Stimulated activated memory B cell treated with anti-CD40 and anti-IgM and Interleukin-4, amounts not matched to agents 10 μg/mL and 1 μg/mL and 100 μg/mL, for 72 hours (primary cell): ENCODE measurements around the gene B3GNT9.
A peak's percentile ranks its signal among the peaks of the same experiment; 100 is the strongest.

ENCODE experiments used
- ATAC-seq: fragments of 150-1000 bp; cut with Tn5 transposase; 2 replicates; pipeline ENCODE4 v1.10.0; 2021
- H3K27ac Mint-ChIP-seq: one replicate; pipeline ENCODE4 v1.8.0; 2022; ENCODE audit warnings: mild to moderate bottlenecking, mixed read lengths
- H3K27me3 Mint-ChIP-seq: one replicate; pipeline ENCODE4 v1.8.0; 2022; ENCODE audit warnings: mixed read lengths
- H3K36me3 Mint-ChIP-seq: one replicate; pipeline ENCODE4 v1.8.0; 2022; ENCODE audit warnings: mixed read lengths
- H3K4me1 Mint-ChIP-seq: one replicate; pipeline ENCODE4 v1.8.0; 2022; ENCODE audit warnings: mixed read lengths
- H3K4me3 Mint-ChIP-seq: one replicate; pipeline ENCODE4 v1.8.0; 2022; ENCODE audit warnings: mild to moderate bottlenecking, moderate library complexity, mixed read lengths
- H3K9me3 Mint-ChIP-seq: one replicate; pipeline ENCODE4 v1.8.0; 2022; ENCODE audit warnings: mixed read lengths

The B3GNT9 gene

DNA sequence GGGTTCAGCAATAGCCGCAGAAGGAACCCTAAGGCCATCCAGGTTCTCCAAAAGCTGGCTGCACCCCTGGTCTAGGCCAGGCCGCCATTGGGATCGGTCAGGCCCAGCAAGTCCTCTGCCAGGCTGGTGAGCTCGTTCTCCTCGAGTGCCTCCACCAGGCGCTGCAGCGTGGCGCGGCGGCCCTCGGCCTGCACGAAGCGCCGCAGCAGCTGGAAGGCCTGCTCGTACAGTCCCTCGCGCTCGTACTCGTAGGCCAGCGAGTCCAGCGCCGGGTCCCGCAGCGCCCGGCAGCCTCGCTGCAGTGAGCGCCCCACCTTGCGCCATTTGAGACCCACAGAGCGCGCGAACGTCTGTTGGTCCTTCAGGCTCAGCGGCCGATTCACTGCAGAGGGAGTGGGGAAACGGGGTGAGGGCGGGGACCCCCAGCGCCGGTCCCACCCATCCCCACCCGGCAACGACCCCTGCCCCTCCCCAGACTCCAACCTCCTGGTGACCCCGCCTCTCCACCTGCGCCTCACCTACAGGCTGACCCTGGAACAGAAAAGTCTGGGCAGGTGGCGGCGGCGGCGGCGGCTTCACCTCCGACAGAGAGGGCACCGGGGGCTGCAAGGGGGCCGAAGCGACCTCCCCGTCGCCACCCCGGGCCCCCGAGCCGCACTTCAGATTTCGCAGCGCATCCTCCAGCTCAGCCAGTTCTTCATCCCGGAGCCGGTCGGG is 3.9 kb upstream of the B3GNT9 start:
- Mint-ChIP-seq H3K9me3 (no peaks in the 10 kb centered on the region), H3K4me1 (peaks cover 64% of the 10 kb centered on the region), H3K27ac (no peak overlapping the region), H3K36me3 (no peaks in the 10 kb centered on the region), H3K27me3 (peaks cover 10% of the 10 kb centered on the region), H3K4me3 (peak overlapping the region; percentile 68)
- no peak for ATAC-seq

GRCh38 chr16:67151431-67152097 is 766 bp upstream of the B3GNT9 start:
- ATAC-seq = no peak
- H3K36me3 Mint-ChIP-seq = peaks cover 30% of the 10 kb centered on the region
- H3K4me3 Mint-ChIP-seq = peak overlapping the region; percentile 76
- H3K4me1 Mint-ChIP-seq = peaks cover 39% of the 10 kb centered on the region
- peaks cover 29% of the 10 kb centered on the region for H3K27me3 Mint-ChIP-seq
- no peaks in the 10 kb centered on the region for H3K9me3 Mint-ChIP-seq
- H3K27ac Mint-ChIP-seq = peak overlapping the region; percentile 30

GRCh38 chr16:67150047-67150832 is 558 bp downstream of the B3GNT9 start:
- H3K4me1 Mint-ChIP-seq = peaks cover 26% of the 10 kb centered on the region
- no peaks in the 10 kb centered on the region for H3K9me3 Mint-ChIP-seq
- H3K27ac Mint-ChIP-seq = peak overlapping the region; percentile 30
- peak overlapping the region; percentile 76 for H3K4me3 Mint-ChIP-seq
- ATAC-seq = peak; percentile 49
- peaks cover 29% of the 10 kb centered on the region for H3K27me3 Mint-ChIP-seq
- H3K36me3 Mint-ChIP-seq = peaks cover 43% of the 10 kb centered on the region

GRCh38 chr16:67149276-67150046 is 1.3 kb downstream of the B3GNT9 start:
- Mint-ChIP-seq H3K36me3 (peaks cover 51% of the 10 kb centered on the region), H3K4me3 (peak overlapping the region; percentile 17), H3K9me3 (no peaks in the 10 kb centered on the region), H3K4me1 (peaks cover 23% of the 10 kb centered on the region), H3K27me3 (peaks cover 29% of the 10 kb centered on the region), H3K27ac (no peak overlapping the region)
- no peak for ATAC-seq

- Mint-ChIP-seq H3K27me3 (peaks cover 29% of the 10 kb centered on the region), H3K36me3 (peaks cover 54% of the 10 kb centered on the region), H3K4me1 (peaks cover 20% of the 10 kb centered on the region), H3K9me3 (no peaks in the 10 kb centered on the region), H3K27ac (no peak overlapping the region), H3K4me3 (peak overlapping the region; percentile 17)
- ATAC-seq = no peak
Measured at GRCh38 chr16:67148656-67149275, 2.0 kb downstream of the B3GNT9 start.

- no peak for ATAC-seq
- Mint-ChIP-seq H3K36me3 (peaks cover 59% of the 10 kb centered on the region), H3K4me3 (no peak overlapping the region)
Measured at GRCh38 chr16:67148221-67148620, 2.6 kb downstream of the B3GNT9 start.

GRCh38 chr16:67147437-67148140 is 3.2 kb downstream of the B3GNT9 start:
- Mint-ChIP-seq H3K27ac (no peak overlapping the region), H3K36me3 (peaks cover 65% of the 10 kb centered on the region)

More at GRCh38 chr16:67148221-67148620, 2.6 kb downstream of the B3GNT9 start:
- Mint-ChIP-seq H3K9me3 (no peaks in the 10 kb centered on the region), H3K4me1 (peaks cover 14% of the 10 kb centered on the region), H3K27ac (no peak overlapping the region), H3K27me3 (peaks cover 29% of the 10 kb centered on the region)

DNA sequence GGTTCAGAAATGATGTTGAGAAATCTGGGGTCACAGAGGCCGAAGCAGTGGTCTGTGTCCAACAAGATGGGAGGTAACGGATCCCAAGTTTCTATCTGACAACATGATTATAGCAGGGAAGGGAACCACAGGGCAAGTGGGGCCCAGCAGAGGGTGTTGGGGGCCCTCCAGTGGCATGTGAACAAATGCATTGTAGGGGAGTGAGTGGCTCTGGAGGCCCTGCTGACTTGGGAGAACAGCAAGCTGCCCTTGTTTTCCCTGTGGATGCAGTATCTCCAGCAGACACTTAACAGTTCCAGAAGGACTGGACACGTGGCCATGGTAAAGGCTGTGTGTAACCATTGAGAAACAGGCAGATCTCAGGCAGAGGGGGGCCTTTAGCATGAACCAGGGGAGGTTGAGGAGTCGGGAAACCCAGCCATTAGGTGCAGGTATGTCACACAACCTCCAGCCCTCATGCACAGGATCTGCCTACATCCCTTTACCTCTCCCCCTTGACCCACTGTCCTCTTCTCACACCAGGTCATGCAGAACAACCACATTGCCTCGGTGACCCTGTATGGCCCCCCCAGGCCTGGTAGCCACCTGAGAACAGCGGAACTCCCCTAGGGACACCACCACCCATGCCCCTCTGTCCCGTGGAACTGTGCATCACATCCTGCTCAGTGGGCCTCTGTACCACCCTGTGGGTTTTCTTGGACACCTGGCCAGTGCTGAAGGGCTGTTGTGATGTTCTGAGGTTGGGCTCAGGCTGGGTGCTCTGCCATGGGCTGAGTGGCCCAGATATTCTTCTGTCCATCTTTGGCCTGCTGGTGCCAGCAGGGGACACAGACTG is 4.1 kb downstream of the B3GNT9 start:
- no peak overlapping the region for H3K27ac Mint-ChIP-seq
- ATAC-seq = no peak
- H3K4me1 Mint-ChIP-seq = peaks cover 7% of the 10 kb centered on the region
- H3K36me3 Mint-ChIP-seq = peaks cover 74% of the 10 kb centered on the region
- H3K27me3 Mint-ChIP-seq = peaks cover 28% of the 10 kb centered on the region
- H3K9me3 Mint-ChIP-seq = no peaks in the 10 kb centered on the region
- no peak overlapping the region for H3K4me3 Mint-ChIP-seq

More at GRCh38 chr16:67147437-67148140, 3.2 kb downstream of the B3GNT9 start:
- peaks cover 29% of the 10 kb centered on the region for H3K27me3 Mint-ChIP-seq
- no peak for ATAC-seq
- H3K9me3 Mint-ChIP-seq = no peaks in the 10 kb centered on the region
- peaks cover 8% of the 10 kb centered on the region for H3K4me1 Mint-ChIP-seq
- H3K4me3 Mint-ChIP-seq = no peak overlapping the region

DNA sequence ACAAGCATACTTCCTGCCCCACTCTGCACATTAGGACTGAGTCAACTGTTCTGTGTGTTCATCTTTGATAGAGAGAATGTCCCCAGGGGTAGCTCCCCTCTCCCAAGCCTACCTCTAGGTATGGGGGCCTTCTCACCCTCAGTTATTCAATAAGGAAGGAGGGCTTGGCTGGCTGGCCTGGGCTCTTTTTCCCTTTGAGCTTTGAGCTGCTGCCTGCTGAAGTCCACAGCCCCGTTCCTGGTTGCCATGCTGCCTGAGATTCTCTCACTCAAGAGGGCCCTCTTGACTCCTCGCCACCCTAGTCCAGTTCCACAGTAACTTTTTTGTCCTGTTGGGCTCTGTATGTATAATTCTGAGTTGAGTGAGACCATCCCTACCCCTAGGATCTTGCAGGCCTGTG is 5.1 kb downstream of the B3GNT9 start:
- Mint-ChIP-seq H3K9me3 (no peaks in the 10 kb centered on the region), H3K4me3 (no peak overlapping the region), H3K36me3 (peaks cover 84% of the 10 kb centered on the region), H3K27ac (no peak overlapping the region), H3K4me1 (no peaks in the 10 kb centered on the region), H3K27me3 (peaks cover 19% of the 10 kb centered on the region)
- no peak for ATAC-seq

- H3K27me3 Mint-ChIP-seq = peaks cover 19% of the 10 kb centered on the region
- H3K4me1 Mint-ChIP-seq = no peaks in the 10 kb centered on the region
Measured at GRCh38 chr16:67144943-67145342, 5.9 kb downstream of the B3GNT9 start.

DNA sequence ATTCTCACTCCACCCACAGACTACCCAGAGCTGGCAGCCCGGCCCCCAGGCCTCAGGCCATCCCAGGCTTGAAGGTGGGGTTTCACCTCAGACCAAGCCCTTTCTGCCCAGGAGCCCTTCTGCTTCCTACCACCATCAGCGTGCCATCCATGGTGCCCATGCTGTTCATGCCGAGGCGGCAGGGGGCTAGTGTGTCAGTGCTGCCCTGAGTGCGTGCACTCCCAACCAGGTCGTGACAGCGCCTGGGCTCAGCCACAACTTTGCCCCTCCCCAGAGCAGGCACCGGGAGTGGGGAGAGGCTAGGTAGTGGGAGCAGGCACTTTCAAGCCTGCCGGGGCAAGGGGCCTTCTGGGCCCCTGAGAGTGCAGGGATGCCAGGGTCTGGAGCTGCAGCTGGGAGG is 8.5 kb downstream of the B3GNT9 start:
- no peak for ATAC-seq
- peaks cover 89% of the 10 kb centered on the region for H3K36me3 Mint-ChIP-seq
- H3K9me3 Mint-ChIP-seq = no peaks in the 10 kb centered on the region
- H3K27me3 Mint-ChIP-seq = no peaks in the 10 kb centered on the region
- no peak overlapping the region for H3K27ac Mint-ChIP-seq
- no peaks in the 10 kb centered on the region for H3K4me1 Mint-ChIP-seq
- no peak overlapping the region for H3K4me3 Mint-ChIP-seq

More at GRCh38 chr16:67144943-67145342, 5.9 kb downstream of the B3GNT9 start:
- Mint-ChIP-seq H3K9me3 (no peaks in the 10 kb centered on the region), H3K4me3 (no peak overlapping the region), H3K27ac (no peak overlapping the region), H3K36me3 (peaks cover 92% of the 10 kb centered on the region)
- ATAC-seq = no peak

DNA sequence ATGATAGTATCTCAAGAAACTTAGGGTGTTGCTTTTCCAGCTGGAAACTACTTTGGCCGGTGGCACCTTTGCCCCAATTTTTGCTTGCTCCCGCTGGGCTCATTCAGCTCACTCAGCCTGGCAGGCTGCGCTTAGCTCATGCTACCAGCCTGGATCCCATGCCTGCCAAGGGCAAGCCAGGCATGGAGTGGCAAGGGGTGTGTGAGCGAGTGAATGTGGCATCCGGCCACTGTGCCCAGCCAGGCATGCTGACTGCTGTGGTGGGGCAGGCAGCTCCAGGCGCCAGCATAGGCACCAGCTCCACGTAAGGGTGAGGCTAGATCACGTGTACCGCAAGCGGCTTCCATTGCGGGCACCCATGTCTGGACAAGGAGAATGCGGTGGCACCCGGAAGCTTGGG is 9.4 kb downstream of the B3GNT9 start:
- ATAC-seq = no peak
- H3K27ac Mint-ChIP-seq = no peak overlapping the region

DNA sequence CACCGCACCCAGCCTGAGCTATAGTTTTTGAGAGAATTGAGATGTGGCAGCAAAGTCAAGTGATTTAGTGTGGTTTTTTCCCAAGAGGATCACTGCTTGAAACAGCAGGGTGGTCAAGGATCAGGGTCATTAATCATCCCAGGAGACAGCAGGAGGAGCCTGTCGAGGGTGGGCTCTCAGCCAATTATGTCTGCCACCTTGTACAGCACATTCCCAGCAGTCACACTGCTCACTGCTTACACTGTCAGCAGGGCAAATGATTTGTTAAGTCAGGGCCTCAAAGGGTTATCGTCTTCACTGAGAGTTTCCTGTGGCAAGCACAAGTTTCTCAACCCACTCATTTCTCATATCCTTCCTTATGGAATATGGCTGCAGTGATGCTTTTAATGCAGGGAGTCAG is 13.2 kb downstream of the B3GNT9 start:
- Mint-ChIP-seq H3K4me1 (no peaks in the 10 kb centered on the region), H3K9me3 (no peaks in the 10 kb centered on the region), H3K4me3 (no peak overlapping the region), H3K36me3 (peaks cover 85% of the 10 kb centered on the region), H3K27me3 (no peaks in the 10 kb centered on the region), H3K27ac (no peak overlapping the region)
- no peak for ATAC-seq

More for the DNA sequence above, 9.4 kb downstream of the B3GNT9 start:
- H3K4me1 Mint-ChIP-seq = no peaks in the 10 kb centered on the region
- no peaks in the 10 kb centered on the region for H3K27me3 Mint-ChIP-seq
- peaks cover 89% of the 10 kb centered on the region for H3K36me3 Mint-ChIP-seq
- H3K9me3 Mint-ChIP-seq = no peaks in the 10 kb centered on the region
- no peak overlapping the region for H3K4me3 Mint-ChIP-seq
